Neural progenitor cell (in vitro differentiated cells): ENCODE measurements around the gene PLAC8.

Experiments used
- EZH2 ChIP-seq: fragments of 200-600 bp; sonication (generic); IDR thresholded peaks from 2 replicates; pipeline ENCODE4 v1.6.1; 2017; ENCODE audit warnings: antibody characterized with exemption, mild to moderate bottlenecking, moderate library complexity
- EZH2phosphoT487 ChIP-seq: fragments of 200-600 bp; sonication (generic); IDR thresholded peaks from 2 replicates; pipeline ENCODE4 v1.6.1; 2017; ENCODE audit warnings: antibody characterized with exemption
- TF ChIP-seq, protein P1 (sequence below): fragments of 200-600 bp; sonication (generic); IDR thresholded peaks from 2 replicates; pipeline ENCODE4 v1.5.1; 2017; ENCODE audit warnings: antibody characterized with exemption, mild to moderate bottlenecking

DNA sequence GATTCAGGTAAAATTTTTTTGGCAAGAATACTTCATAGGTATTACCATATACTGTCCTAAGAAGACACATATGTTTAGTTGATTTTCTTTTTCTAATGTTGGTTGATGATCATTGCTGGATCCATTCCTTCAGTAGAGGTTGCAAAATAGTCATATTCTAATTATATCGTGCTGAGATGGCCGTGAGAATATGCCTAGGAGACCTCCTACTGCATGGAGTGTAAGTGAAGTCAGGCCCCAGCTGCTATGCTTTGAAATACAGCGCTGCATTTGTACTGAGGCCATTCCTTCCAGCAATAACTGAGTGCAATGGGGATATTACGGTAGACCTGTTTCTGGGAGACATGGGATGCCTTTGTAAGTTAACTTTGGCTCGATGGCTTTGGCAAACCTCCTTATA is 6.7 kb upstream of the PLAC8 start:
- TF ChIP-seq, protein P1, sequence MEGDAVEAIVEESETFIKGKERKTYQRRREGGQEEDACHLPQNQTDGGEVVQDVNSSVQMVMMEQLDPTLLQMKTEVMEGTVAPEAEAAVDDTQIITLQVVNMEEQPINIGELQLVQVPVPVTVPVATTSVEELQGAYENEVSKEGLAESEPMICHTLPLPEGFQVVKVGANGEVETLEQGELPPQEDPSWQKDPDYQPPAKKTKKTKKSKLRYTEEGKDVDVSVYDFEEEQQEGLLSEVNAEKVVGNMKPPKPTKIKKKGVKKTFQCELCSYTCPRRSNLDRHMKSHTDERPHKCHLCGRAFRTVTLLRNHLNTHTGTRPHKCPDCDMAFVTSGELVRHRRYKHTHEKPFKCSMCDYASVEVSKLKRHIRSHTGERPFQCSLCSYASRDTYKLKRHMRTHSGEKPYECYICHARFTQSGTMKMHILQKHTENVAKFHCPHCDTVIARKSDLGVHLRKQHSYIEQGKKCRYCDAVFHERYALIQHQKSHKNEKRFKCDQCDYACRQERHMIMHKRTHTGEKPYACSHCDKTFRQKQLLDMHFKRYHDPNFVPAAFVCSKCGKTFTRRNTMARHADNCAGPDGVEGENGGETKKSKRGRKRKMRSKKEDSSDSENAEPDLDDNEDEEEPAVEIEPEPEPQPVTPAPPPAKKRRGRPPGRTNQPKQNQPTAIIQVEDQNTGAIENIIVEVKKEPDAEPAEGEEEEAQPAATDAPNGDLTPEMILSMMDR = no peak
- TF ChIP-seq EZH2phosphoT487 (no peak), EZH2 (no peak)
